Frontal cortex (tissue), 4 donors: Measurements from ENCODE around the gene AMDHD2. TPM values are rescaled to one million over a fixed set of nuclear protein-coding genes. Genes with fewer than 3 reads are reported as not detected.
"Not testable (repeated sequence)": the region's sequence is repeated elsewhere in the genome, so short reads cannot be mapped to it uniquely, and the experiment has no call there.

ENCODE experiments used
- DNase-seq, 2 donors: peaks; one replicate each; pipeline ENCODE4 v3.0.0; 2012; ENCODE audit warnings: low spot score in 2 of 2
- FAIRE-seq: peaks from 2 replicates; lab custom pipeline; 2012; peaks lifted over from hg19 to GRCh38; lab: Jason Lieb, UNC
- total RNA-seq: library from RNA; depleted of rRNA; stranded (reverse); fragments of >200 nt; gene quantifications from one replicate; pipeline ENCODE4 v1.2.3, GENCODE V29; 2014
- donor health status: control.
- donor health status: control.
- donor health status: control.

AMDHD2 gene
- 11.4 TPM for total RNA-seq

- peak; percentile 99 for DNase-seq
- FAIRE-seq = no peak
Measured at GRCh38 chr16:2520097-2520783, at the start of gene AMDHD2. Gene AMDHD2, plus strand, starts transcription at chr16:2520371. Its CDS starts 88 bp downstream, at chr16:2520459.

DNA sequence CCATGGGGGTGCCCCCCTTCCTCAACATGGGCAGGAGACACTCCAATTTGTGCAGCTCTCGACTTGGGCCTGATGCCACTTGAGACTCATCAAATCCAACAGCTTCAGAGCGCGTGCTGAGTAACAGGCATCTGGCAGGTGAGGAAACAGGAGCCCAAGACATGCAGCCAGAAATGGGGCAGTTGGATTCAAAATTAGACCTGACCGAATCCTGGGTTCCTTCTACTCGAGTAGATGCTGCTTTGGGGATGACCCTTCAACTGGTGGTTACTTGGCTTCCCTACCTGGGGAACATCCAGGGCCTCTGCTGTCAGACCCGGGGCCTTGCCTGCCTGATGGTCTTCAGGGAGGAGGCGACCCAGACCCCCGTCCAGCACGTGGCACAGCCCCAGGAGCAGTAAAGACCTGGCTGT, 49.6 kb upstream of the AMDHD2 start:
- DNase-seq (no peak), FAIRE-seq (no peak)

GRCh38 chr16:2471016-2471652, 49.0 kb upstream of the AMDHD2 start, which contains the start of gene NTN3:
Gene NTN3, plus strand, starts transcription at chr16:2471297. Its CDS starts 405 bp downstream, at chr16:2471702.
- FAIRE-seq = no peak
- DNase-seq = peak; percentile 68 to 74

DNA sequence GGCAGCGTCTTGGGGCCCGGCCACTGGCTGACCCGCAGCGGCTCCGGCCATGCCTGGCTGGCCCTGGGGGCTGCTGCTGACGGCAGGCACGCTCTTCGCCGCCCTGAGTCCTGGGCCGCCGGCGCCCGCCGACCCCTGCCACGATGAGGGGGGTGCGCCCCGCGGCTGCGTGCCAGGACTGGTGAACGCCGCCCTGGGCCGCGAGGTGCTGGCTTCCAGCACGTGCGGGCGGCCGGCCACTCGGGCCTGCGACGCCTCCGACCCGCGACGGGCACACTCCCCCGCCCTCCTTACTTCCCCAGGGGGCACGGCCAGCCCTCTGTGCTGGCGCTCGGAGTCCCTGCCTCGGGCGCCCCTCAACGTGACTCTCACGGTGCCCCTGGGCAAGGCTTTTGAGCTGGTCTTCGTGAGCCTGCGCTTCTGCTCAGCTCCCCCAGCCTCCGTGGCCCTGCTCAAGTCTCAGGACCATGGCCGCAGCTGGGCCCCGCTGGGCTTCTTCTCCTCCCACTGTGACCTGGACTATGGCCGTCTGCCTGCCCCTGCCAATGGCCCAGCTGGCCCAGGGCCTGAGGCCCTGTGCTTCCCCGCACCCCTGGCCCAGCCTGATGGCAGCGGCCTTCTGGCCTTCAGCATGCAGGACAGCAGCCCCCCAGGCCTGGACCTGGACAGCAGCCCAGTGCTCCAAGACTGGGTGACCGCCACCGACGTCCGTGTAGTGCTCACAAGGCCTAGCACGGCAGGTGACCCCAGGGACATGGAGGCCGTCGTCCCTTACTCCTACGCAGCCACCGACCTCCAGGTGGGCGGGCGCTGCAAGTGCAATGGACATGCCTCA, 48.3 kb upstream of the AMDHD2 start:
- no peak for DNase-seq
- FAIRE-seq = no peak

- DNase-seq = no peak
- no peak for FAIRE-seq
Measured at GRCh38 chr16:2472488-2472864, 47.7 kb upstream of the AMDHD2 start.

- FAIRE-seq (no peak), DNase-seq (no peak)
Measured at GRCh38 chr16:2472885-2473445, 47.2 kb upstream of the AMDHD2 start.

GRCh38 chr16:2473446-2473926, 46.7 kb upstream of the AMDHD2 start:
- no peak for FAIRE-seq
- DNase-seq = peak in 1 of 2 donors; percentile 48

GRCh38 chr16:2473999-2474876, 45.9 kb upstream of the AMDHD2 start:
- FAIRE-seq = no peak

GRCh38 chr16:2474877-2475412, 45.2 kb upstream of the AMDHD2 start, which contains the start of gene TBC1D24:
Gene TBC1D24, plus strand, starts transcription at chr16:2475127. Its CDS starts 21,022 bp downstream, at chr16:2496149.
- no peak for FAIRE-seq
- DNase-seq = peak; percentile 100

More at GRCh38 chr16:2473999-2474876, 45.9 kb upstream of the AMDHD2 start:
- DNase-seq = peak; percentile 84 to 90

DNA sequence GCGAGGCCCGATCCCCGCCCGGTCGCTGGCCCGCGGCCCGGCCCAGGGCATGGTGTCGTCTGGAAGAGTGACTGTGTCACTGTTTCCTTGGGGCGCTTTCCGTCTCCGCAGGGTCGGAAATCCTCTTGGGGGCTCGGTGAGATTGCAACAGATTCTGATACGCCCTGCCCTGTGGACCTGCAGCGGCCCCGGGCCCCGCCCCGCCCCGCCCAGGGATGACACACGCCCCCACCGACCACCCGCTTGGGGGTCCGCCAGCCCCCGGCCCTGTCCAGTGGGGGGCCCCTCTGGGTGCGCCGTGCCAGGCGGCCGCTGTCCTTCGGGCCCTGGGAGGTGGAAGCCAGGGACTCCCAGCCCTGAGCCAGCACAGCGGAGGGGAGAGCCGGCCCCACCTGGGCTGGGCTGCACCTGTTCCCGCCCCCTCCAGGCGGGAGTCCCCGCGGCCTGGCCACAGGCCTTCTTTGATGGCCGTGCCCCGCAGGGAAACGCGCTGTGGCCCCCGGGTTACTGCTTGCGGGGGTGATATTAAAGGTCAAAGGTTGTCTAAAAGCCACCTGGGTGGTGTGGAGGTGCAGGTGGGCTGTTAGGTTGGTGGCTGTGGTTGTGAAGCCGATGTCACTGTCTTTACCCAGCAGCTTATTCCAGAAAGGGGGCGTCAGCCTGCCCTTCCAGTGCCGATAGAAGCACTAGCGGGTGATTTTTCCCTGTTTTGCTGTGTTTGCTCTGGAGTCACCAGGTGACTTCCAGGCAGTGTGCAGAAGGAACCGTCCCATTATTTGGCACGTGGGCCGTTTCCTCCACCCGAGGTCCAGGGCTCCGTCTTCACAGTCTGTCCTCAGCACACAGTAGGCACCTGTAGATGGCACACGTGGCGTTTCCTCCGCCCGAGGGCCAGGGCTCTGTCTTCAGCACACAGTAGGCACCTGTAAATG, 44.5 kb upstream of the AMDHD2 start:
- FAIRE-seq (no peak), DNase-seq (no peak)

DNA sequence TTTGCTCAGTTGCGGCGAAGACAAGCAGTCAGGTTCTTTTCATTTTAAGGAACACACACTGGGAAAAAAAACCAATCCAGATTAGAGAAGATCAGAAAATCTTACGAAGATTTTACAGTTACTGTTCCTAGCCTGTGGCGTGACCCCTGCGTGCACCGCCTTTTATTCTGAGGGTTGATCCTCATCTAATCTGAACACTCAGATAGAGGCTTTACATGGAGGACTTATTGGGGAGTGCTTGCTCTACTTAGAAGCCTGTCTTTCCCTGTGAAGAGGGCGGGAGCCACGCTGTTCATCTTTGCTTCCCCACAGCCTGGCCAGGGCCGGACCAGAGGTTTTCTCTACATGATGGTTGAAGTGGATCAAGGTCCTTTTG, 43.8 kb upstream of the AMDHD2 start:
- FAIRE-seq (no peak), DNase-seq (no peak)

GRCh38 chr16:2476741-2477140, 43.4 kb upstream of the AMDHD2 start:
- no peak for FAIRE-seq
- no peak for DNase-seq

DNA sequence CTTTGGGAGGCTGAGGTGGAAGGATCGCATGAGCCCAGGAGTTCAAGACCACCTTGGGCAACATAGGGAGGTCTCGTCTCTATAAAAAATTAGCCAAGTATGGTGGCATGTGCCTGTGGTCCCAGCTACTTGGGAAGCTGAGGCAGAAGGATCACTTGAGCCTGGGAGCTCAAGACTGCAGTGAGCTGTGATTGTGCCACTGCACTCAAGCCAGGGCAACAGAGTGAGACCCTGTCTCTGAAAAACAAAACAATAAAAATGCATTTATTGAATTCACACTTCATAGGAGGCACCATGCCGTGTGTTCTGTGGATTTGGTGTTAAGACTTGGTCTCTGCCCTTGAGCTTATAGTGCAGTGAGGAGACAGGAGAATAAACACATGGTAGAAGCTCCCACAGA, 42.8 kb upstream of the AMDHD2 start:
- DNase-seq = no peak
- FAIRE-seq = no peak

DNA sequence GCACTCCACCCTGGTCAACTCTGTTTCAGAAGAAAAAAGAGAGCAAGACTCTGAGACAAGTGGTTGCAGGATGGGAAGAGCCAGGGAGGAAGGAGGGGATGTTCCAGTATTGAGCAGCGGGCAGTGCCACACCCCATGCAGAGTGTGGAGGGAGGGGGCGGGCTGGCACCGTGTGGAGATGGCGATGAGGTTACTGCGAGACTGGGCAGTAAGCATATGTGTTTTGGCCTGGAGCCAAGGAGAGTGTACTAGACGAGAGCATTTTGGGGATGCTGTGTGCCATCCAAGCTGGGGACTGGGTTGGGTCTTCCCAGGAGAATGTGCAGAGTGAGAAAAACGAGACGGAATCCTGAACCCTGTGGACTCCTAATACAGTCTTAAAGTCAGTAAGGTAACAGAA, 41.9 kb upstream of the AMDHD2 start:
- DNase-seq = no peak
- no peak for FAIRE-seq

GRCh38 chr16:2479996-2480395, 40.2 kb upstream of the AMDHD2 start:
- FAIRE-seq, DNase-seq: not testable (repeated sequence)

DNA sequence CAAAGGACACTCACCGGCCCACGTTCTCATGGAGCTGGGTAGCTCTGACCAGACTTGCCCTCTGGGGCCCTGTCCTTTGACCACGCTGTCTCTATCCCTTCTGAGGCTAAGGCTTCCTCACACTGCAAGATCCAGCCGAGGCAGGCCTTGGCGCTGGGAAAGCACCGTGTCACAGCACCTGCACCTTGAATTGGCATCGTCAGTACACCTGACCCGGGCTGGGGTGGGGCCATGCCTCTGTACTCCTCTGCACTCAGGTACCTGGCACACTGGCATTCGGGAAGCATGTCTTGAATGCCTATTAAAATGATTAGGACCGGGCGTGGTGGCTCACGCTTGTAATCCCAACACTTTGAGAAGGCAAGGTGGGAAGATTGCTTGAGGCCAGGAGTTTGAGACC, 39.2 kb upstream of the AMDHD2 start:
- FAIRE-seq = no peak
- no peak for DNase-seq

- DNase-seq (no peak), FAIRE-seq (no peak)
Measured at GRCh38 chr16:2481676-2482075, 38.5 kb upstream of the AMDHD2 start.

GRCh38 chr16:2482249-2482648, 37.9 kb upstream of the AMDHD2 start:
- no peak for DNase-seq
- no peak for FAIRE-seq
